Fibroblast of the aortic adventitia (primary cell): ENCODE data around the gene TMCO5A. TPM values are rescaled to one million over a fixed set of nuclear protein-coding genes. Genes with fewer than 3 reads are reported as not detected.

Experiments used
- DNase-seq: peaks from one replicate; pipeline ENCODE4 v3.0.0-alpha.2; 2010; ENCODE audit warnings: low read depth
- H3K4me3 ChIP-seq: 2 replicates; pipeline ENCODE4 v1.5.1; 2011; ENCODE audit warnings: low read depth, mild to moderate bottlenecking, control low read depth, low read length, moderate library complexity
- CTCF ChIP-seq: IDR thresholded peaks from 2 replicates; pipeline ENCODE4 v1.5.1; 2011; ENCODE audit warnings: mild to moderate bottlenecking, low read length, control low read depth, inconsistent platforms; ENCODE audit not compliant: insufficient read depth
- total RNA-seq: library from RNA; depleted of rRNA; stranded (reverse); fragments of >200 nt; gene quantifications from 2 replicates; pipeline ENCODE4 v1.2.3, GENCODE V29; 2012; ENCODE audit warnings: low replicate concordance

The TMCO5A gene
- total RNA-seq, 1 donor, result not detected

- H3K4me3 ChIP-seq, result no peak overlapping the region
- DNase-seq, result peak; percentile 23
- no peak for TF ChIP-seq CTCF
These were observed 33.9 kb upstream of the TMCO5A start for GRCh38 chr15:37900326-37901221.

GRCh38 chr15:37902126-37902525 lies 32.3 kb upstream of the TMCO5A start:
- no peak for DNase-seq
- no peak for TF ChIP-seq CTCF
- H3K4me3 ChIP-seq, result no peak overlapping the region

GRCh38 chr15:37903919-37904625 lies 30.4 kb upstream of the TMCO5A start:
- H3K4me3 ChIP-seq, result no peak overlapping the region
- no peak for DNase-seq
- no peak for TF ChIP-seq CTCF

- H3K4me3 ChIP-seq, result no peak overlapping the region
- DNase-seq, result no peak
- no peak for TF ChIP-seq CTCF
These were observed 27.3 kb upstream of the TMCO5A start for GRCh38 chr15:37907136-37907535.

- no peak for TF ChIP-seq CTCF
- no peak overlapping the region for H3K4me3 ChIP-seq
- peak; percentile 5 for DNase-seq
These were observed 12.7 kb upstream of the TMCO5A start for GRCh38 chr15:37921527-37922385.

DNA sequence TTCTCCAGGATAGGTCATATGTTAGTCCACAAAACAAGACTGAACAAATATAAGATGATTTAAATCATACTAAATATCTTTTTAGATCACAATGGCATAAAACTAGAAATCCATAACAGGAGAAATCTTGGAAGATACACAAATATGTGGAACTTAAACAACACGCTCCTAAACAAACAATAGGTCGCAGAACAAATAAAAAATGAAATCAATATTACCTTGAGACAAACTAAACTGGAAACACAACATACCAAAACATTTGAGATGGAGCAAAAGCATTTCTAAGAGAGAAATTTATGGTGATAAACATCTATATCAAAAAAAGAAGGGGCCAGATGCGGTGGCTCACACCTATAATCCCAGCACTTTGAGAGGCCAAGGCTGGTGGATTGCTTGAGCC lies 8.3 kb upstream of the TMCO5A start:
- no peak overlapping the region for H3K4me3 ChIP-seq
- no peak for TF ChIP-seq CTCF
- DNase-seq, result no peak
